ENCODE measurements around the gene DOK1. TPM values are rescaled to one million over a fixed set of nuclear protein-coding genes. Genes with fewer than 3 reads are reported as not detected.

Gene DOK1
- total RNA-seq, 2 experiments from 2014 or later: 23.1 to 24.5 TPM

DNA sequence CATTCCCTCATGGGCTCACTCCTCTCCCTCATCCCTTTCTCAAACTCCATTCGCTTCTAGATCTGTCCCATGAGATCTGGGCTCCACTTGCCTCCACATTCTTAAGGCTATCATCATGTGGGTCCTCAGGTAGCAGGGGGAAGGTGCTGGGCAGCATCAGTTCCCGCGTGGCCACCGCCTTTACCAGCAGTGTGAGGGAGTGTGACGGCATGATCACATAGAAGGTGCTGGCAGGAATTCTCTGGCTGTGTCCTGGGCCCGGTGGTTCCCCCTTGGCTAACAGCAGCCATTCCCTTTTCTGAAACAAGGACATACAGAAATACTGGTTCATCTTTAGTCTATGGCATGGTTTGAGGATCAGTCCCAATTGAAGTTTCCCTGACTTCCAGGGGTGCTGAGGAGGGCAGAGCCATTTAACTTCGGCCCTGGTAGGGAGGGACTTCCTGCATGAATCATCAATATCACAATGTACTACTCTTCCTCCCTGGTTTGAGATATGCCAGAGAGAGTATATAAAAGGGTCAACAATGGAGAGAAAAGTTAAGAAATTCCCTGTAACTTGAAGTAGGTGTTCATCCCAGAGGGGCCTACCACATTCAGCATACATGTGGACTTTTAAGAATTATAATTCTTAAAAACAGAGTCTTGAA, 7.7 kb downstream of the DOK1 start:
- POLR2A ChIA-PET: no interaction called here
- H3K36me3 Mint-ChIP-seq: no peaks in the 10 kb centered on the region
- intact Hi-C loops (cut with micrococcal nuclease): no loop called here
- H3K9me3 Mint-ChIP-seq: no peaks in the 10 kb centered on the region
- no peak overlapping the region for H3K4me3 Mint-ChIP-seq
- peaks cover 10% of the 10 kb centered on the region for H3K4me1 Mint-ChIP-seq (ENCODE audit: low read depth)
- no peak for DNase-seq
- no peak overlapping the region for H3K27ac Mint-ChIP-seq
- CTCF ChIA-PET: no interaction called here
- peaks cover 13% of the 10 kb centered on the region for H3K27me3 Mint-ChIP-seq

DNA sequence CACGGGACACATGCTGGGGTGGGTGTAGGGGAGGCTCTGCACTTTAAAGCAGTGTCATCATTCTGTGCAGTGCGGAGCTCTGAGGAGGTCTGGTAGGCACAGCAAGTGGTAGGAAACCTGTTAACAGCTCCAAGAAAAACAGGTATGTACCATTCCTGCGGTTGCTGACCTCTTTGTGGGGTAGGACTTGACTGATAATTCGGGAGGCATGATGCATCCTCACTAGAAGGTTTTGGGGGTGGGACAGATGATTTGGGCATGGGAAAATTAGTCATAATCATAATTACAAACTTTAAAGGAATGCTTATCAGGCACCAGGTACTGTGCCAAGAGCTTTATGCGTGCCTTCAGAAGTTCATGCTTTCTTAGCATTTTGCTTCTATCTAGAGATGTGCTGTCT, 9.7 kb downstream of the DOK1 start:
- Mint-ChIP-seq H3K27ac (no peak overlapping the region), H3K36me3 (no peaks in the 10 kb centered on the region), H3K4me3 (no peak overlapping the region), H3K4me1 (ENCODE audit: low read depth) (peaks cover 12% of the 10 kb centered on the region), H3K9me3 (no peaks in the 10 kb centered on the region), H3K27me3 (peaks cover 20% of the 10 kb centered on the region)
- intact Hi-C loops (cut with micrococcal nuclease): no loop called here
- no peak for DNase-seq
- ChIA-PET POLR2A (no interaction called here), CTCF (no interaction called here)

DNA sequence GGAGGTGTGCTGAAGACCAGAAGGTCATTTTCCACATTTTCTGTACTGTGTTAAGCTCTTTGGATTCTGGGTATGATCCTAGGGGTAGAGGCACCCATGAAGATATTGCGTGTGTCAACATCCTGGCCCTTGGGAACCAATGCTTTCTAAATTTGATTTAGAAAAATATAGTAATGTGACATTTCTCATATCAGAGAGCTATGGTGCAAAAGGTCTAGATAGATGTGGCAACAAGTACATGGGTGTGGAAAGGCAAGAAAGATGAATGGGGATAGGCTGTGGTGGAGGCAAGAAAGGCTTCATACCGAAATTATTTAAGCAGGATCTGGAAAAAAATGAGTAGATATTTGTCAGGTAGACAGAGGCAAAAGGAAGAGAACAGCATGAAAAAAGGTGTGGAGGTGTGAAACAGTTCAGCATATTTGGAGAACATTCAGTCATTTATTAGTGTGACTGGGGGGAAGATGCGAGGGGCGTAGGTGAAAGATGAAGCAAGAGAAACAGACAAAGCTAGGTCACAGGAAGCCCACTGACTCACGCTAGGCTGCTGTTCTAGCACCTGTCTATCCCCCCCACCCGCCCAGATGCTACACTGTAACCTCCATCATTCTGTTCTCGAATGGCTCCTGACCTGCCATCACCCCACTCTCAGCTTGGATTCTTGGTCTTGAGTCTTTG, 11.7 kb downstream of the DOK1 start:
- no peak for DNase-seq
- H3K27me3 Mint-ChIP-seq: peaks cover 17% of the 10 kb centered on the region
- no peaks in the 10 kb centered on the region for H3K36me3 Mint-ChIP-seq
- H3K27ac Mint-ChIP-seq: peak overlapping the region; percentile 76
- intact Hi-C loops (cut with micrococcal nuclease): no loop called here
- POLR2A ChIA-PET: interaction anchor here (0.5 to 1.8 kb wide), 4 partner anchors 10 to 95 kb away, joined by 3 to 9 read pairs (median 4); partner anchors contain the start of gene LOXL3
- peaks cover 10% of the 10 kb centered on the region for H3K4me1 Mint-ChIP-seq (ENCODE audit: low read depth)
- no peaks in the 10 kb centered on the region for H3K9me3 Mint-ChIP-seq
- CTCF ChIA-PET: interaction anchor here (0.7 to 1.4 kb wide), 5 partner anchors 9 to 317 kb away, joined by 3 to 5 read pairs (median 4); no protein-coding TSS in a partner anchor
- no peak overlapping the region for H3K4me3 Mint-ChIP-seq

- H3K4me3 Mint-ChIP-seq: no peak overlapping the region
- POLR2A ChIA-PET: interaction anchor here (1.2 to 1.8 kb wide), 3 partner anchors 10 to 13 kb away, joined by 3 to 9 read pairs (median 5); partner anchors contain the start of gene LOXL3
- H3K36me3 Mint-ChIP-seq: no peaks in the 10 kb centered on the region
- intact Hi-C loops (cut with micrococcal nuclease): no loop called here
- H3K27ac Mint-ChIP-seq: peak overlapping the region; percentile 76
- H3K27me3 Mint-ChIP-seq: peaks cover 14% of the 10 kb centered on the region
- DNase-seq: no peak
- peaks cover 10% of the 10 kb centered on the region for H3K4me1 Mint-ChIP-seq (ENCODE audit: low read depth)
- no peaks in the 10 kb centered on the region for H3K9me3 Mint-ChIP-seq
- CTCF ChIA-PET: interaction anchor here (1.1 to 1.4 kb wide), 4 partner anchors 9 to 317 kb away, joined by 3 to 5 read pairs (median 4); no protein-coding TSS in a partner anchor
These were observed 12.2 kb downstream of the DOK1 start for GRCh38 chr2:74566754-74567085.

GRCh38 chr2:74567881-74568280, 13.4 kb downstream of the DOK1 start:
- intact Hi-C loops (cut with micrococcal nuclease): no loop called here
- Mint-ChIP-seq H3K9me3 (no peaks in the 10 kb centered on the region), H3K4me3 (no peak overlapping the region), H3K4me1 (ENCODE audit: low read depth) (peaks cover 12% of the 10 kb centered on the region), H3K27me3 (peaks cover 11% of the 10 kb centered on the region), H3K27ac (no peak overlapping the region), H3K36me3 (no peaks in the 10 kb centered on the region)
- CTCF ChIA-PET: interaction anchor here (0.8 to 1.4 kb wide), 4 partner anchors 9 to 60 kb away, joined by 3 to 4 read pairs (median 4); partner anchors contain the start of gene PCGF1
- DNase-seq: no peak
- POLR2A ChIA-PET: interaction anchor here (1.8 kb wide), 1 partner anchor 14 kb away, joined by 5 read pairs; the partner anchor contains the start of gene LOXL3

GRCh38 chr2:74569686-74570085, 15.2 kb downstream of the DOK1 start:
- intact Hi-C loops (cut with micrococcal nuclease): loop anchor here (2.0 to 5.0 kb wide), 2 partner anchors 15 to 37 kb away; partner anchors contain the start of gene DOK1
- CTCF ChIA-PET: interaction anchor here (2.4 kb wide), 1 partner anchor 19 kb away, joined by 9 read pairs; no protein-coding TSS in a partner anchor

GRCh38 chr2:74571058-74571457, 16.5 kb downstream of the DOK1 start:
- peaks cover 25% of the 10 kb centered on the region for H3K4me1 Mint-ChIP-seq (ENCODE audit: low read depth)
- ChIA-PET CTCF (interaction anchor here (1.0 to 2.4 kb wide), 2 partner anchors 16 to 18 kb away, joined by 3 to 9 read pairs; no protein-coding TSS in a partner anchor), POLR2A (no interaction called here)
- DNase-seq: peak; percentile 55
- intact Hi-C loops (cut with micrococcal nuclease): loop anchor here (1.0 to 5.0 kb wide), 3 partner anchors 13 to 39 kb away; partner anchors contain the start of gene DOK1
- no peak overlapping the region for H3K4me3 Mint-ChIP-seq
- H3K9me3 Mint-ChIP-seq: no peaks in the 10 kb centered on the region
- H3K27ac Mint-ChIP-seq: no peak overlapping the region
- H3K36me3 Mint-ChIP-seq: no peaks in the 10 kb centered on the region
- peaks cover 8% of the 10 kb centered on the region for H3K27me3 Mint-ChIP-seq

More at GRCh38 chr2:74569686-74570085, 15.2 kb downstream of the DOK1 start:
- Mint-ChIP-seq H3K4me3 (no peak overlapping the region), H3K9me3 (no peaks in the 10 kb centered on the region), H3K4me1 (ENCODE audit: low read depth) (peaks cover 25% of the 10 kb centered on the region), H3K27me3 (peaks cover 9% of the 10 kb centered on the region), H3K27ac (no peak overlapping the region), H3K36me3 (no peaks in the 10 kb centered on the region)
- POLR2A ChIA-PET: no interaction called here
- DNase-seq: no peak

DNA sequence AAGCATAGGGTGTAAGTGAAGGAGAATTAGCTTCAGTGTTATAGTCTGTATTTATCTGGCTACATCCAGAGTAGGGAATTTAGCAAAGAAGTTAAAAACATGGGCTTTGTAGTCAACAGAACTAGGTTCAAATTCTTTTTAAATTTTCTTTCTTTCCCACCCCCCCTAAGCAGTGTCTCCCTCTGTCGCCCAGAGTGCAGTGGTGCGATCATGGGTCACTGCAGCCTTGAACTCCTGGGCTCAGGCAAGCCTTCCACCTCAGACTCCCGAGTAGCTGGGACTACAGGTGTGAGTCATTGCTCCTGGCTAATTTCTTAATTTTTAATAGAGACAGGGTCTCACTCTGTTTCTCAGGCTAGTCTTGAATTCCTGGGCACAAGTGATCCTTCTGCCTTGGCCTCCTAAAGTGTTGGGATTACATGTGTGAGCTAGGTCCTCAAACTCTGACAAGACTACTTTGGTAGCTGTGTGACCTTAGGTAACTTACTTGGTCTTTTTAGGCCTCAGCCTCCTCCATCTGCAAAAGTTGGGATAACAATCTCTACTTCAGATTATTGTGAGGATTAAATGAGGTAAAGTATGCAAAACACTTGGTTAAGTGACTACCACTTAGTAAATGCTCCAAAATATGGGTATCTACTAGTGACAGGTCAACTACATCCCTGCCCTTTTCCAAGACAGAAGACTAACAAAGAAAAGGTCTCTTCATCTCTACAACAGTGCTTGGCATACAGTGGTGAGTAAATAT, 17.8 kb downstream of the DOK1 start:
- H3K27ac Mint-ChIP-seq: no peak overlapping the region
- POLR2A ChIA-PET: no interaction called here
- no peak for DNase-seq
- H3K4me3 Mint-ChIP-seq: no peak overlapping the region
- intact Hi-C loops (cut with micrococcal nuclease): loop anchor here (5.0 kb wide), 1 partner anchor 40 kb away; no protein-coding TSS in a partner anchor
- no peaks in the 10 kb centered on the region for H3K9me3 Mint-ChIP-seq
- CTCF ChIA-PET: interaction anchor here (2.4 kb wide), 1 partner anchor 17 kb away, joined by 9 read pairs; no protein-coding TSS in a partner anchor
- H3K4me1 Mint-ChIP-seq (ENCODE audit: low read depth): peaks cover 20% of the 10 kb centered on the region
- H3K36me3 Mint-ChIP-seq: no peaks in the 10 kb centered on the region
- H3K27me3 Mint-ChIP-seq: peaks cover 8% of the 10 kb centered on the region

DNA sequence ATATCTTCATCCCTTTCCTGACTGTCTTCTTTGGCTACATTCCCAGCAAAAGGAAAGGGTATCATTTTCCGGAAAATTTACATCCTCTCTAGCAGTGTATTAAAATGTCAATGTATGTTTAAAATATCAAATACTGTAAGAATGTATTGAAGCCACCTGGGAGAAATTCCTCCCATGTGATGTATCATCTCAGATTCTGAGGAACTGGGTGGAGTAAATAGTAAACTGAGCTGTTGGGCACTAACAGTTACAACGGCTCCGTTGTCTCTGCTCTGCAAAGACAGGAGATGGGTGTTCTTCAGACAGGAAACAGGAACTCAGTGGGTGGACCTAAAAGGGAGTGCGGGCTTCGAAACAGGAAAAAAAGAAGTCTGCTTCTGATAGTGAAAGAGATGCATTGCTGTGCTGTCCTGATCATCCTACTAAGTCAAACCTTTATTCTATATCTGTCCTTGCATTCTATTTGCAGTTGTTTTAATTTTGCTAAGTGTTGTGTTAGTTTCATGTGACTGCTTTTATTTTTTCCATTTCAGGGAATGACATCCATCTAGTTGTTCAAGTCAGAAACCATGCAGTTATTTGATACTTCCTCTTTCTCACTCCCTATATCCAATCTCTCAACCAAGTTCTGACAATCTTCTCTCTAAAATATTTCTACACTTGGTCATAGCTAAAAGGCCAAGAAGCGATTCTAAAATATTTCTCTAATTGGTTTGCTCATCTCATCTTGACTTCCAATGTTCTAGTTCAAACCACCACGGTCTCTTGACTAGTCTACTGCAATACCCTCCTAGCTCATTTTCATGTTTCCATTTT, 19.4 kb downstream of the DOK1 start:
- no peaks in the 10 kb centered on the region for H3K36me3 Mint-ChIP-seq
- intact Hi-C loops (cut with micrococcal nuclease): loop anchor here (5.0 kb wide), 1 partner anchor 42 kb away; no protein-coding TSS in a partner anchor
- H3K4me3 Mint-ChIP-seq: peak overlapping the region; percentile 22
- ChIA-PET POLR2A (no interaction called here), CTCF (interaction anchor here (1.4 to 6.2 kb wide), 2 partner anchors 14 to 76 kb away, joined by 3 to 48 read pairs; no protein-coding TSS in a partner anchor)
- no peak overlapping the region for H3K27ac Mint-ChIP-seq
- H3K9me3 Mint-ChIP-seq: no peaks in the 10 kb centered on the region
- no peak for DNase-seq
- no peaks in the 10 kb centered on the region for H3K27me3 Mint-ChIP-seq
- H3K4me1 Mint-ChIP-seq (ENCODE audit: low read depth): peaks cover 24% of the 10 kb centered on the region

- Mint-ChIP-seq H3K4me1 (ENCODE audit: low read depth) (peaks cover 24% of the 10 kb centered on the region), H3K9me3 (no peaks in the 10 kb centered on the region), H3K36me3 (no peaks in the 10 kb centered on the region), H3K27me3 (no peaks in the 10 kb centered on the region), H3K4me3 (no peak overlapping the region), H3K27ac (no peak overlapping the region)
- POLR2A ChIA-PET: no interaction called here
- CTCF ChIA-PET: interaction anchor here (0.9 to 6.2 kb wide), 5 partner anchors 9 to 92 kb away, joined by 3 to 48 read pairs (median 3); partner anchors contain the start of genes CCDC142 and TTC31
- DNase-seq: no peak
- intact Hi-C loops (cut with micrococcal nuclease): no loop called here
These were observed 20.8 kb downstream of the DOK1 start for GRCh38 chr2:74575320-74575719.

- Mint-ChIP-seq H3K27ac (no peak overlapping the region), H3K27me3 (no peaks in the 10 kb centered on the region), H3K4me3 (no peak overlapping the region), H3K4me1 (ENCODE audit: low read depth) (peaks cover 24% of the 10 kb centered on the region), H3K9me3 (no peaks in the 10 kb centered on the region), H3K36me3 (no peaks in the 10 kb centered on the region)
- intact Hi-C loops (cut with micrococcal nuclease): no loop called here
- POLR2A ChIA-PET: no interaction called here
- no peak for DNase-seq
- CTCF ChIA-PET: interaction anchor here (0.6 to 6.2 kb wide), 6 partner anchors 9 to 93 kb away, joined by 3 to 48 read pairs (median 6); partner anchors contain the start of genes CCDC142 and TTC31
These were observed 21.8 kb downstream of the DOK1 start for GRCh38 chr2:74576211-74576862.
